NCI-H2081 (cell line): Measurements from ENCODE around the gene PRIM1.
"Not testable (repeated sequence)": the region's sequence is repeated elsewhere in the genome, so short reads cannot be mapped to it uniquely, and the experiment has no call there.

ENCODE experiments used
- DNase-seq, 2 experiments: peaks; one replicate each; lab custom pipeline; 2025; lab: John Stamatoyannopoulos, UW

The PRIM1 gene

GRCh38 chr12:56760460-56760859 lies 8.3 kb upstream of the PRIM1 start:
- DNase-seq = no peak

DNA sequence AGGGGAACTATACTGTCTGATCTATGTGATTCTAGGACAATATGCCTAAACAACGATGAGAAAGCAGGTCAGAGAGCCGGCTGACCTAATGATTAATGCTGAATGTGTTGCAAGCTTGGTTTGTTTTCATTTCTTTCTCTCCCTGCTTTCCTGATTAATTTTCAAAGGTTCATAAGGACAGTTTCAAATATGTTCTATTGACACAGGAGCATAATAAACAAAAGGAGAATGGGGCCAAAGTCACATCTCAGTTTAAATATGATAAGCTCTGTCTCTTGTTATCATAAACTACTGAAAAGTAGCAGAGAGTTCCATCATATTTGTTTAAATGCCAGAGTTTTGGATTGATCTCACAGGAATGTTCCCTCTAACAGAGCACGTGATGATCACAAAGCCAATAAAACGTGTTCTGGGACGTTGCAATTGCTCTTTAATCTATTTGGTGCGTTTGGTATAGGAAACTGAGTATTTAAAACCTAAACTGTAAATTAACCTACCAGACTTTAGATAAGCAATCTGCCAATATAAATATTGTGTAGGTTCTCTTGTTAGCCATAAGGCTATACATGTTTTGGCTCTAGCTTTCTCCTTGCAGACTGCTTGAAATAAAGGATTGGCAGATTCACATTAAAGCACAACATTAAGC lies 7.3 kb upstream of the PRIM1 start:
- no peak for DNase-seq

DNA sequence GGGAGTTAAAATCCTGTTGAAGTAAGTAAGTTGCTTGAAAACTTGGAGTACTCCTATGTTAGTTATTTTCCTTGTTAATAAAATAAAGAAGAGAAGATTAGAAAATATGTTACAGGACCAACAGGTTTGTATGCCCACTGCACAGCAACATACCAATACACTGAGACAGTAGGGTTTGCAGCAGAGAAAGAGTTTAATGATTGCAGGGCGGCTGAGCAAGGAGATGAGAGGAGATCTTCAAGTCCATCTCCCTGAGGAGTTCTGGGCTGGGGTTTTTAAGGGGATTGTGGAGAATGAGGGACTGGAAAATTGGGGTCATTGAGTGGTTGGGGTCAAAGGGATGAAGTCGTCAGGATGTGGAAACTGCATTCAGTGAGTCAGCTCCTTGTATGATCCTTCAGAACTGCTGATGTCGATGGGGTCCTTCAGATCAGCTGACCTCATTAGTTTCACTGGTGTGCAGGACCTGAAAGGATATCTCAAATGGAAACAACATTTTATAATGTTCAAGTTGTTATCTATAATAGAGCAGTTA lies 6.7 kb upstream of the PRIM1 start:
- no peak for DNase-seq

GRCh38 chr12:56757971-56758370 lies 5.8 kb upstream of the PRIM1 start:
- not testable (repeated sequence) for DNase-seq

GRCh38 chr12:56753566-56753965 lies 1.4 kb upstream of the PRIM1 start:
- DNase-seq = no peak

GRCh38 chr12:56750596-56750995 lies 1.5 kb downstream of the PRIM1 start:
- DNase-seq = not testable (repeated sequence)

DNA sequence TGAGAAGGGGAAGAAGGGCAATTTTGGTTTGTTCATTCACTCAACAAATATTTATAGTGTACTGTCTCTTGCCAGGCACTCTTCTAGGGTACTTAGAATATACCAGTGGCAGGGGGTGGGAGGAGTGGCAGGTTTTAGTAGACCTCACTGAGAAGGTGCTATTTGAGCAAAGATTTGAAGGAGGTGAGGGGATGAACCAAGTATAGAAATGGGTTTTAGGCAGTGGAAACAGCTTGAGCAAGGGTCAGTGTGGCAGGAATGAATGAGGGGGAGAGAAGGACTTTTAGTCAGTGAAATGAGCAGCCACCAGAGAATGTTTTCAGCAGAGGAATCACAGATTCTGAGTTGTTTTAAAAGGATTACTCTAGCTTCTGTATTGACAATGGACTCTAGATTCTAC lies 2.3 kb downstream of the PRIM1 start:
- DNase-seq = no peak

- DNase-seq = no peak
Observed at GRCh38 chr12:56749359-56749758, 2.8 kb downstream of the PRIM1 start.

- no peak for DNase-seq
Observed at GRCh38 chr12:56728139-56728861, 23.8 kb downstream of the PRIM1 start.

GRCh38 chr12:56726196-56726675 lies 25.9 kb downstream of the PRIM1 start:
- DNase-seq = not testable (repeated sequence)

DNA sequence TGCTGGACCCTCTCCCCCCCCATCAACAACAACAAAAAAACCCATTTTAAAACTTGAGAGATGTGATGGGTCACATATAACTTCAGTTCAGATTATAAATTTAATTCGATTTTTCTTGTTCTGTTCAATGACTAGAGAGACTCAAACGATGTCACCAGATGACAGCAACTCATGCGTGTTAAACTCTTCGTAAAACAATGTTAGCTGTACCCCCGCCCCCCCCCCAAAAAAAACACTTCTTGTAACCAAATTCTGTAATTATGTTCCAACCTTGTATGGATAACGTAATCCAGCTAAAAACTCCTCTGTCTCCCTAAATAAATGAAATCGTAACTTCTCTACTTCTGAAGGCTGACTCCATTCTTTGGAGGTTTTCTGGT lies 26.4 kb downstream of the PRIM1 start:
- no peak for DNase-seq

GRCh38 chr12:56724972-56725722 lies 27.0 kb downstream of the PRIM1 start, which contains the start of gene NACA:
TSS of gene NACA (minus strand) at chr12:56725299. CDS start at chr12:56724521, 778 bp downstream.
- DNase-seq = peak; percentile 95 to 98

DNA sequence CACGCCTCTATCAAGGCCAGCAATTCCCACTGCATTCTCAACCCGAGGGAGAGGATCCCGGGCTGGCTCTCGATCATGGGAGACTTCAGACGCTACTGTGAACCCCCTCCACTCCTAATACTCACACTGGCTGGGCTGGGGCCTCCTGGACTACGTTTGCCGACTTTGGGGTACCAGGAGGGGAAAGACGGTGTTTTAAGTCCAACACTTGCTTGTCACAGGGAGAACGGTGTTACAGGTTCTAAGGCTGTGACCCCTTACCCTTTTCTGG lies 27.5 kb downstream of the PRIM1 start:
- DNase-seq = no peak

- peak in 1 of 2 experiments; percentile 16 for DNase-seq
Observed at GRCh38 chr12:56723889-56724700, 28.0 kb downstream of the PRIM1 start.

DNA sequence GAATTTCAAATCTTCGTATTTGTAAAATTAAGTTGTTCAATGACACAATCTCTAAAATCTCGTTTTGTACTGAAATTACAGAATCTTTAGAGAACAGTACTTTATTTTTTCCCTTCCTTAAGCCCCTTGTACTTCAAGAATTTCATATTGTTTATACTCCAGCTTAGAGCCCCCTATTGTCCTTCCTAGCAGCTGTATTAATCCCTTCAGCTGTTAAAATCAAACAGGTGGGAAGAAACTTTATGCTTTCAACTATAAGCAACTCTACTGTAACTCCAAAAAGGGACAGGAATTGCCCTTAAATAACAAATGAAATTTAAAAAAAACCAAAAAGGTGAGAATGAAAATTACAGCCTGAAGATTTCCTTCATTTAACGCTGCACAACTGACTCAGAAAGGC lies 28.8 kb downstream of the PRIM1 start:
- no peak for DNase-seq

GRCh38 chr12:56722832-56723231 lies 29.3 kb downstream of the PRIM1 start:
- DNase-seq = no peak

GRCh38 chr12:56721721-56722120 lies 30.4 kb downstream of the PRIM1 start:
- DNase-seq = no peak

DNA sequence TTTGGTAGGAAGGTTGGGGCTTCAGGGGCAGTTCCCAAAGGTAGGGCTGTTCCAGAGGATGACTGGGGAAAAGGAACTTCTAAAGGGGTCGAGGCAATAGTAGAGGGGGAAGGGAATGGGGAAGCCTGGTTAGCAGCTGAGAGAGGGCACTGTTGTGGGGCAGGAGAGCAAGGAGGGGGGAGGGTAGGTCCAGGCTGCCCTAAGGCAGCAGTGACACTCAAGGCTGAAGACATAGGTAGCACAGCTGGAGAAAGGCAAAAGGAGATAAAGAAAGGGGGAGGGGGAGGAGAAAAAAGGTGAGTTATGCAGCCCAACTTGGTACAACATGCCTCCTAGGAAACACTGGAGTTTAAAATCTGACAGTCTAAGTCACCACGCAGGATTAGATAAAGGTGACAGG lies 30.9 kb downstream of the PRIM1 start:
- no peak for DNase-seq

GRCh38 chr12:56720731-56721151 lies 31.4 kb downstream of the PRIM1 start:
- no peak for DNase-seq

DNA sequence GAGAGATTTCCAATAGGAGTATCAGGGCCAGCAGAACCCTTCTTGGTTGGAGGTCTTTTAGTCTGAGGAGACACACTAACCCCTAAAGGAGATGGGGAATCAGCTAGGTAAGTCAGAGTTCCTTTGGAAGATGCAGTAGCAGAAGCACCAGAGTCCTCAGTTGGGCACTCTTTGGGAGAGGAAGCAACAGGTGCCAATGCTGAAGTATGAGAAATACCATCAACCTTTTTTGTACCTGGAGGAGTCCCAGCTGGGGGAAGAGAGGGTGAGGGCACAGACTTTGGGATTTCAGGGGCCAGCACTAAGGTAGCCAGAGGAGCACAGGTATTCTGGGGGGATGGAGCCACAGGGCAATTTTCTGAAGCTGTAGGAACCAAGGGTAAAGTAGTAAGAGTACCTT lies 33.1 kb downstream of the PRIM1 start:
- no peak for DNase-seq

DNA sequence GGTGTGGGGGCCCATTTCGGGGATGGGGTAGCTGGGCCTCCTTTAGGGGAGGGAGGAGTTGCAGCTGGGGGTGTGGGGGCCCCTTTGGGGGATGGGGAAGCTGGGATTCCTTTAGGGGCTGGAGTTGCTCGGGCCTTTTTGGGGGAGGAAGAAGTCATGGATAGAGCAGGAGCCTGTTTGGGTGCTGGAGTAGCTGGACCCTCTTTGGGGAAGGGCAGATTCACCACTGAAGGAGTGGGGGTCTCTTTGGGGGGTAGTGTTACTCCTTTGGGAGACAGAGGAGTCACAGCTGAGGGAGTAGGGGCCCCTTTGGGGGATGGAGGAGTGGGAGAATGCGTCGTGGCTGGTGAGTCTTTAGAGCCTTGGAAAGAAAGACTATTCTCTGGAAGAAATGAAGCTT lies 33.5 kb downstream of the PRIM1 start:
- no peak for DNase-seq

DNA sequence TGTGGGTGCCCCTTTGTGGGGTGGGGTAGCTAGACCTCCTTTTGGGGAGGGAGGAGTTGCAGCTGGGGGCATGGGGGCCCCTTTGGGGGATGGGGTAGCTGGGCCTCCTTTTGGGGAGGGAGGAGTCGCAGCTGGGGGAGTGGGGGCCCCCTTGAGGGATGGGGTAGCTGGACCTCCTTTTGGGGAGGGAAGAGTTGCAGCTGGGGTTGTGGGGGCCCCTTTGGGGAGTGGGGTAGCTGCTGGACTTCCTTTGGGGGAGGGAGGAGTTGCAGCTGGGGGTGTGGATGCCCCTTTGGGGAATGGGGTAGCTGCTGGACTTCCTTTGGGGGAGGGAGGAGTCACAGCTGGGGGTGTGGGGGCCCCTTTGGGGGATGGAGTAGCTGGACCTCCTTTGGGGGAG lies 34.0 kb downstream of the PRIM1 start:
- no peak for DNase-seq
